HG02938 (cell line): ENCODE data around the gene SGO2.
A peak's percentile ranks its signal among the peaks of the same experiment; 100 is the strongest.

ENCODE experiments used
- ATAC-seq: cut with Tn5 transposase; IDR thresholded peaks from one replicate; pipeline ENCODE4 v1.9.1; 2021; ENCODE audit warnings: mild to moderate bottlenecking, moderate library complexity; ENCODE audit not compliant: unreplicated experiment

Gene SGO2, protein sequence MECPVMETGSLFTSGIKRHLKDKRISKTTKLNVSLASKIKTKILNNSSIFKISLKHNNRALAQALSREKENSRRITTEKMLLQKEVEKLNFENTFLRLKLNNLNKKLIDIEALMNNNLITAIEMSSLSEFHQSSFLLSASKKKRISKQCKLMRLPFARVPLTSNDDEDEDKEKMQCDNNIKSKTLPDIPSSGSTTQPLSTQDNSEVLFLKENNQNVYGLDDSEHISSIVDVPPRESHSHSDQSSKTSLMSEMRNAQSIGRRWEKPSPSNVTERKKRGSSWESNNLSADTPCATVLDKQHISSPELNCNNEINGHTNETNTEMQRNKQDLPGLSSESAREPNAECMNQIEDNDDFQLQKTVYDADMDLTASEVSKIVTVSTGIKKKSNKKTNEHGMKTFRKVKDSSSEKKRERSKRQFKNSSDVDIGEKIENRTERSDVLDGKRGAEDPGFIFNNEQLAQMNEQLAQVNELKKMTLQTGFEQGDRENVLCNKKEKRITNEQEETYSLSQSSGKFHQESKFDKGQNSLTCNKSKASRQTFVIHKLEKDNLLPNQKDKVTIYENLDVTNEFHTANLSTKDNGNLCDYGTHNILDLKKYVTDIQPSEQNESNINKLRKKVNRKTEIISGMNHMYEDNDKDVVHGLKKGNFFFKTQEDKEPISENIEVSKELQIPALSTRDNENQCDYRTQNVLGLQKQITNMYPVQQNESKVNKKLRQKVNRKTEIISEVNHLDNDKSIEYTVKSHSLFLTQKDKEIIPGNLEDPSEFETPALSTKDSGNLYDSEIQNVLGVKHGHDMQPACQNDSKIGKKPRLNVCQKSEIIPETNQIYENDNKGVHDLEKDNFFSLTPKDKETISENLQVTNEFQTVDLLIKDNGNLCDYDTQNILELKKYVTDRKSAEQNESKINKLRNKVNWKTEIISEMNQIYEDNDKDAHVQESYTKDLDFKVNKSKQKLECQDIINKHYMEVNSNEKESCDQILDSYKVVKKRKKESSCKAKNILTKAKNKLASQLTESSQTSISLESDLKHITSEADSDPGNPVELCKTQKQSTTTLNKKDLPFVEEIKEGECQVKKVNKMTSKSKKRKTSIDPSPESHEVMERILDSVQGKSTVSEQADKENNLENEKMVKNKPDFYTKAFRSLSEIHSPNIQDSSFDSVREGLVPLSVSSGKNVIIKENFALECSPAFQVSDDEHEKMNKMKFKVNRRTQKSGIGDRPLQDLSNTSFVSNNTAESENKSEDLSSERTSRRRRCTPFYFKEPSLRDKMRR

DNA sequence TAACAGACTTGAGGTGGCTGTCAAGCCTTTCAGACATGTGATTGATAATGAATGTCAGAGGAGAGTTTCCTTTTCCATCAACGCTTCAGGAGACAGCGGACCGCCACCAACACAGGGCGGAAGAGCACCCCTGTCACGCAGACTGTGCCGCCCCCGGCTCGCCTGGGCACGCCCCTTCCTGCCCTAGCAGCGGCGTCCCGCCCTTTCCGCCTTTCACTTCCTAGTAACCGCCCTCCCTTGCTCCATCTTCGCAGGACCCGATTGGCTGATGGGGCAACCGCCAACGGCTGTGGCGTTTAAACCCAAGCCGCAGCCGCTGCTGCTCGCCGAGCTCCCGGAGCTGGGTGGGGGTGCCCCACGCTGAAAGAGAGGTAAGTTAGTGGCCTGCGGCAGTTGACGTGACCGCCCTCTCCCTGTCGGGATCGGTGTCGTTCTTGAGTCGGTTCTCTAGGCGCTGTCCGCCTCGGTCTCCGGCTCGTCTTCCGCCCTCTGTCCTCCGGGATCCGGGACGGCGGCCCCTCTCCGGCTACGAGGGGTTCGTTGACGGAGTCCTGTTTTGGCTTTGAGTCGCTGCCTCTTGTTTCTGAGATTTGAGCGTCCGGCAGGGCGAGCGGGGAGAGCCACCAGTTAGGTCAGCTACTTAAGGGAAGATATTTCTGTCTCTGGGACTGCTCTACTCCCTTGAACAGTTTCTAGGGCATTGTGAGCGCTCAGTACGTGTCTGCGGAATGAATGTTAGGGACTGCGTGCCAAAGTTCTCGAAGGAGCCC is at the start of gene SGO2:
Gene SGO2, plus strand, starts transcription at position 326 of the 770 bp plus-strand sequence. CDS start 6,769 bp downstream, outside the sequence.
- peak; percentile 100 for ATAC-seq

DNA sequence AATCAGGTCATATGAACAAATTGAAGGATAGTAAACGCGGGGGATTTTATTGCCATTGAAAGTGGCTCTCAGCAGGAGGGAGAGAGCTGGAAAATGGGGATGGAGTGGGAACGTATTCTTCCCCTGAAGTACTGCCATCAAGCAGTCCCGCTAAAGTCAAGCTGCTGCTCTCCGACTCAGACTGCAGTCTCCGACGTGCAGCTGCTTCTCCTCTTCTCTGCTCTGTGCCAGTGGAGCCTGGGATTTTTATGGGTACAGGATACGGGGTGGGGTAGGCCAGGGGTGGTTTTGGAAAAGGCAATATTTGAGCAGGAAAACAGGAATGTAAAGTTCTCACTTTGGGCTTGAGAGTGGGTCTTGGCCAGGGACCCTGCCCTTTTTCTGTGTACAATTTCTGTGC is 49.2 kb upstream of the SGO2 start:
- no peak for ATAC-seq

DNA sequence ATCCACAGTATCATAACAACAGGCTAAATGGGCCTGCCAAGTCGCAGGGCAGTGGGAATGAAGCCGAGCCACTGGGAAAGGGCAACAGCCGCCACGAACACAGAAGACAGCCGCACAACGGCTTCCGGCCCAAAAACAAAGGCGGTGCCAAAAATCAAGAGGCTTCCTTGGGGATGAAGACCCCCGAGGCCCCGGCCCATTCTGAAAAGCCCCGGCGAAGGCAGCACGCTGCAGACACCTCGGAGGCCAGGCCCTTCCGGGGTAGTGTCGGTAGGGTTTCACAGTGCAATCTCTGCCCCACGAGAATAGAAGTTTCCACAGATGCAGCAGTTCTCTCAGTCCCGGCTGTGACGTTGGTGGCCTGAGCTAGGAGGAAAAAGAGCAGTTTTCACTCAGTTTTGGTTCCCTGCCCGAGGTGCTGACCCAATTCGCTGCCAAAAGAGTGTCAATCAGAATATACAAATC is 48.3 kb upstream of the SGO2 start:
- no peak for ATAC-seq

DNA sequence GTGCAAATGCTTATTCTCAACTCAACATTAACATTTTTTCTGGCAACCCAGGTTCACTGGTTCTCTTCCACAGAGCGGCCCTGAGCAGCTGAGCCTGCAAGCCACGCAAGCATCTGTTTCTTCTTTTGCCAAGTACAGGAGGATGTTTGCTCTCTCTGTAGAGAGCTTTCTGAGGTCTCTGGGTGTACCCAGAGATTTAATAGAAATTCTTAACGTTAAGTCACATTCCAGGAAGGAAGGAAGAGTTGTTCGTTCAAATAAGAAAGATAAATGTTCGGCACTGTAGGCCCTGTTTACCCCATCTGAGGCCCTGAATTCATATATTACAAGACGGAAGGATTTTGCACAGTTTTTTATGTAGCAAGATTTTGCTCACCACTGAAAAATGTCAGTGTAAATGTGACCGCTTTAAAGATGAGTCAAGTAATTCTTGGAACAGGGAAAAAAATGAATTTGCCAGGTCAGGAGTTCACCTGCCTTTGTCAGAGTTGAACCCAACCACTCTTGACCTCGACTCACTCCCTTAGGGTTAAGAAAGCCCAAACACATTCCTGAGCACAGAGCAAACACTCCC is 46.2 kb upstream of the SGO2 start:
- ATAC-seq = no peak

DNA sequence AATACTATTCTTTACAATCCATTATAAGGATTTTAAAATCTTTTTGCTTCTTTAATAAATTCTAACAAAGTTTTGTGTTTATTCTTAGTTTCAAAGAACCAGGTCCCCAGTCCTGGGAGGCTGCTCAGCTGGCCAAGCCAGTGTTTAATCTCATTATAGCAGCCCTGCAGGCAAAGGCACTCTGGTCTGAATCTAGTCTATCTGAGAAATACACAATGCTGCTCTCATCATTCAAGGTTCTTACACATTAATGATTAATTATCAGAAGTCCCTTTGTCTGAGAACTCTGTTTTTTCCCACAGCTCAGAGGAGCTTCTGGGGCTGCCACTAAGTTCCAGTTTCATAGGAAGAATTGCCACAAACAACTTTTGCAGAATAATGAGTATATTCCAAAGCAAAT is 43.8 kb upstream of the SGO2 start:
- no peak for ATAC-seq

DNA sequence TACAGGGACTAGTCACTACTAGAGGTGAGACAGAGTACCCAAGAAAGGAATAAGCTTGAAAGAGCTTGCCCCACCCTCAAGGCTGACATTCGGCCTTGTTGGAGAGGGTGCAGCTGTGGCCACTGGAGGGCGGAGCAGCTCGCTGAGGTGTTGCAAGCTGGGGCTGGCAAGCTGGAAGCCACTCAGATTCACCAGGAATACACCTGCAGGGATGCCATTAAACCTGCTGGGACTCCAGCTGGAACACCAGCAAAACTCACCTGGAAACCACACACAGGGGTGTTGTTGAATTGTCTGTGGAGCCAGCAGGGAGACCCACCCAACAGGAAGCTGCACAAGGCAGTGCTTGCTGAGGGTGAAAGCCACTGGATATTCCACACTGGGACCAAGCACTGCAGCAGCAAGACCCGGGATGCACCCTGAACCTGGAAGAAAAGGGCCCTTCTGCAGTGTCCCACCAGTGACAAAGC is 42.2 kb upstream of the SGO2 start:
- peak; percentile 70 for ATAC-seq

DNA sequence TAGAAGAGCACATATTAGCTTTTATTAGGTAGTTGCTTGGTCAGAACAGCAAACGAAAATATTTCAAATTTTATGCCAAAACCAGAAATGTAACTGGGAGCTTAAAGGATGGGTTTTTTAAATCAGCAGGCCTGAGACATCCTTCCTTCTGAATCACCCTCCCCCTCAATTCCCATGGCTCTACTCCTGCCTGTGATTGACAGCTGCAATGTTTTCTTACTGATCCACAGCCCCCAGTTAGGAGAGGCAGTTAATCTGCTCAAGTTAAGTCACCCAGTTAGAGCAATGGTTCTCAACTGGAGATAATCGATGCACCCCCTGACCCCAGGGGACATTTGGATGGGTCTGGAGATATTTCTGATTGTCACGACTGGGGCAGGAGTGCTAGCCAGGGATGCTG is 41.1 kb upstream of the SGO2 start:
- ATAC-seq = no peak

DNA sequence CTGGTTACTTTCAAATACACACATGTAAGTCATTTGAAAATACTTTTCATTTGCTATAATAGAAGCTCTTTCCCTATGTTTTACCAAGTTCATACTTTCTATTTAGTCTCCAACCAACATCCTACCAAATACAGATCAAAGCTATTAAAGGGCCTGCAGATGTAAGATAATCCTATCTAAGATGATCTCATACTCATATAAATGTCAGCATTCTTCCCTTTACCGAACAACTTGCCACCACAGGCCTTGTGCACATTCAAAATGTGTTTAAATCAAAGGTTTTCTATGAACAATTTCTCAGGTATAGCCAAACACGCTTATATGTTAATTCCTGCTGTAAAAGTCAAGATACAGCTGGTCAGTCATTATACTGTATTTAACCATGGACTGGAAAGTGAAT is 39.5 kb upstream of the SGO2 start:
- no peak for ATAC-seq

DNA sequence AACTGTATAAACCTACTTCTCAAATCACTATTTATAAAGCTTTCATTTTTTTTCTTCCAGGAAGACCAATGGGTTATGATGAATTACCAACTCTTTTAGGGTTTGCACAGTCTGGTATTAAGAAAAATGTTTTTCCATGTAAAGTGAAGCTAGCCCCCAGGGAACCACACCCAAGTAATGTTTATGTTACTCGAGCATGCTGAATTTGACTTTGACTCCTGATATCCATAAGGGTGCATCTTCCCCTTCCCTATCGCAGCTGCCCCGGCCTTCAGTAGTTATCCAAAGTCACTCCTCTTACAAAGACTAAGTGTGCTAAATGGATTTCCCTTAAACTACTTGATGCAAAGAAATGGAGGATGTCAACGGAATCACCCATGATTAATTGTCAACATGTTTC is 37.8 kb upstream of the SGO2 start:
- ATAC-seq = no peak

DNA sequence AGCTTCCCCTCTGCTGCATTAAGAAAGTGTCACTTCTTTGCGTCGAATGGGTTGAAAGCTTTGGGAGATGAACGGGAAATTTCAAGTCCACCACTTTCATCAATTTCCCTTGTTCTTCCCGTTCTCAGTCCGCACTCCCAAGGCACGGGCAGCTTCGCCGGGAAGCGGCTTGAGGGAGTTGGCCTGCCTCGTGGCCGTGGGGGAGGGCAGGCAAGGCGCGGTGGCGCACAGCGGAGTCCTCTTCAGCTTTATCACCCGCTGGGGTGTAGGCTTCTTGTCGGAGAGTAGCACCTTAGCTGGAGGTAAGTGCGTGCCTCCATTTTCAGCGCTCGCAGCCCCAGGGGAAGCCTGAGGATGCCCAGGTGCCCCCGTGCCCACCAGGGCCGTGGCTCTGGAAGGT is 36.0 kb upstream of the SGO2 start:
- ATAC-seq = no peak

DNA sequence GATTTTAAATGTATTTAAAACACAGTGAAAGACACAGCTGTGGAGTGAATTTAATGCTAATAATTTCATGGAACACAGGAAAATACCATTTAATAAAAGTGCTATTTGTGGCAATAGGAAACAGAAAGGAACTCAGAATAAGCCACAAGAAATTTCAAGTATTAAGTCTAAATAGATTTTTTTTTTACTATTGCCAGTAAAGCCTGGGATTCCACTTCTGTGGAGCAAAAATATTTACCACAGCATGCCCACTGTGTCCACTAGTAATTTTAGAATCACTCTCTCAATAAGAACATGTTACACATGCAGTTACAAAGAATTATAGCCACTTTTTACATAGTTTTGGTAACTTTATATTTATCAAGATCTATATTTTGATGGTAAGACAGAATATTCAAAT is 33.4 kb upstream of the SGO2 start:
- ATAC-seq = no peak

DNA sequence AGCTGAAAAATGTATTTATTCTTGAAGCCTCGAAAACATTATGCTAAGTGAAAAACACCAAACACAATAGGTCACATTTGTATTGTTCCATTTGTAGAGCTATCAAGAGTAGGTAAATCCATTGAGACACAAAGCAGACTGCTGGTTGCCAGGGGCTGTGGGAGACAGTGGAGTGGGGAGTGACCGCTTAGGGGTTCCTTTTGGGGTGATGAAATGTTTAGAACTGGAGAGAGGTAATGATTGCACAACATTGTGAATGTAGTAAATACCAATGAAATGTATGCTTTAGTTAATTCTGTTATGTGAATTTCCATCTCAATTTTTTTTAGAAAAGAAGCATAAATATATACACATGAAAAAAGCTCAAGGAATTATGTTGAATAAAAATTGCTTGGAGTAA is 32.0 kb upstream of the SGO2 start:
- no peak for ATAC-seq

DNA sequence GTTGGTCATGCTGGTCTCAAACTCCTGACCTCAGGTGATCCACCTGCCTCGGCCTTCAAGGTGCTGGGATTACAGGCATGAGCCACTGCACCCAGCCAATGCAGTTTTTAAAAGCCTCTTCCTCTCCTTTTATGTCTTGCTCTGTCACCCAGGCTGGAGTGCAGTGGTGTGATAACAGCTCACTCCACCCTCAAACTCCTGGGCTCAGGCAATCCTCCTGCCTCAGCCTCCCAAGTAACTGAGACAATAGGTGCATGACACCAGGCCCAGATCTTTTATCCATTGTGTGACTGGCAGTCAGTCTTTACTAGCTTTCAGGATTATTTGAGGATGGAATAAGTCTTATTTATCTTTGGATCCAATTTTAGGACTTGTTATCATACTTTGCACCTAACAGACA is 29.3 kb upstream of the SGO2 start:
- no peak for ATAC-seq

DNA sequence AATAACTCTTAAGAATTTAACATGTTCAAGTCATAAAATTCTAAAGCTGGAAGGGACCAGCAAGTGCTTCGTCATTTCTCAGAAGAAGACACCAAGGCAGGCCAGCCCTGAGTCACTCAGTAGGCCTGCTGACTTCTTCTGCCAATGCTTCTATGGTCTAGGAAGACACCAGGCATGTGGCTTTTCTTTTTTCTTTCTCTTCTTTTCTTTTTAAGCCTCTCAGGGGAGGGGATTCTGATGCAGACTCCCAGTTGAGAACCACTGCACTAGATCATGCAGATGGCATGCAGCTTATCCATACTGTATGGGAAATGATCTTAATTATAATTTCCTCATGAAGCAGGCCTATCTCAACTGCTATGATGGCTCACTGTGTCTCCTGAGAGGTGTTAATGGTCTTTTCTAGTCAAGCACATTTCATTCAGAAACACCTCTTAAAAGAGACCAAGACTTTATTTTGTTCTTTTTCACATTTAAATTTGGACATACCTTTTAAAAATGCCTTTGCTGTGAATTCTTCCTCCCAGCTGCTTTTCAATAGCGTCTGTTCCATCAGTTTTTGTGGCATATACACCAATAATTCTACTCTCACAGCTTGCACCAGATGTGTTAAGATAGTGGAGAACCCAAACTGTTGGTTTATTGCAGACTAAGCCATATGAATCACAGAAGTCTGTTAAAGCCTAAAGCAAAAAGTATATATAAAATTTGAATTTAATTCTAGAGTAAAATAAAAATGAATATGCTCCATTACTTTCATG is 27.4 kb upstream of the SGO2 start:
- ATAC-seq = no peak

DNA sequence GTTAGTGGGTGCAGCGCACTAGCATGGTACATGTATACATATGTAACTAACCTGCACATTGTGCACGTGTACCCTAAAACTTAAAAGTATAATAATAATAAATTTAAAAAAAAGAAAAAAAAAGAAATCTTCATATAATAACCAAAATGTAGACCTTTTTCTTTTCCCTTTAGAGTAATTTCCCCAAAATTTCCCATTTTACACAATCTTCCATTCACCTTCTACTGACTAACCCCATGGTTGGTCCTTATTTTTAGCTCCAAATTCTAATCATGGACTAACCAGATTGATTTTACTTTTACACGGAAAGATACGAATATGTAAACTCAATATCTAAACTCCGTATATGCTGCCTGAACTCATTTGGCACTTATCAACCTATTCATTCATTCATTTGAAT is 23.8 kb upstream of the SGO2 start:
- ATAC-seq = no peak

DNA sequence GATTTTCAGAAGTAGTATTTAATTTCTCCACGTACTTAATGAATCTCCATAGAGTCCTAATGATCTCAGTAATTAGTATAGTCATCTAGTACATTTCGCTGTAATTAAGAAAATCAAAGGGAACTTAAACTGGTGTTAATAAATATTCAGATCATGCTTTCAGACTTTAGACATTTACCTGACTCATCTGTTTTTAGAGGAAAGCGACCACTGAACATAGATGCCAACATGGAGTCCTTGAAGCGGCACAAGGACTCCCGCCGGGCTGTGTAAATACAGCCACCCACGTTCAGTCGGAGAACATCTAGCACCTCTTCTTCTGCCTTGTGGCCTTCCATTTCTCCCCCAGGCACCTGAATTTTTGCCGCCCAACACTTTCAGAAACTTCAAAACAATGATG is 19.3 kb upstream of the SGO2 start:
- no peak for ATAC-seq

DNA sequence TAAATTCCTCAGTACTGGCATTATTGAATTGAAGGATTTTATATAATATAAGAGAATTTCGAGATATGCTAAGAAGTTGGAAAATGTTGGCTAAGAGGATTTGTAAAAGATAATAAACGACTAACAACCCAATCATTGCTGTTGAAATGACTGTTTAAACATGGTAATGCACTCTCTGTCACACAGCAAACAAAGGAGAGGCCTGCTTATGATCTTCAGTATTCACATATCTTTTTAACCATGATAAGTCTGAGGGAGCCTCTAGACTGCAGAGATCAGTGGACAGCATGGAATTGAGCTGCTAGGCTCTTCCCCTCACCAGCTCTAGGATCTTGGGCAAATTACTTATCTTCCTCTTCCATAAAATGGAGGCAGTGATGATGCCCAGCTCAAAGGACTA is 18.8 kb upstream of the SGO2 start:
- no peak for ATAC-seq

DNA sequence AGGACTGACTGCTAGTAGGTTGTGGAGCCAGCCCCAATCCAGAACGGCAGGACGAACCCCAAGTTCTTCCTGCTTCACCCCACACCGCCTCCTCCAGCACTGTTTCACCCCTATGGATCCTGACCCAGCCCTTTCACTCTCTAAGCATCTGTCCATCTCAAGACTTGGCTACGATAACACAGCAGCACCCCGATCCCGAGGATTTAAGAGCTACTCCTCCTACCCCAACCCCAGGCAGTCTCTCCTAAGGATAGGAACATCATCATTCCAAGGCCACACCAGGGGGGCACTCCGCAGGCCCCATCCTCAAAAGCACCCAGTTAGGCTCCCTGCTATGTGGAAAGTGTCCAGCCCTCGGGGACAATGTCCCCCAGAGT is 16.8 kb upstream of the SGO2 start:
- ATAC-seq = no peak
